ENCODE measurements around the gene GET4.

DNA sequence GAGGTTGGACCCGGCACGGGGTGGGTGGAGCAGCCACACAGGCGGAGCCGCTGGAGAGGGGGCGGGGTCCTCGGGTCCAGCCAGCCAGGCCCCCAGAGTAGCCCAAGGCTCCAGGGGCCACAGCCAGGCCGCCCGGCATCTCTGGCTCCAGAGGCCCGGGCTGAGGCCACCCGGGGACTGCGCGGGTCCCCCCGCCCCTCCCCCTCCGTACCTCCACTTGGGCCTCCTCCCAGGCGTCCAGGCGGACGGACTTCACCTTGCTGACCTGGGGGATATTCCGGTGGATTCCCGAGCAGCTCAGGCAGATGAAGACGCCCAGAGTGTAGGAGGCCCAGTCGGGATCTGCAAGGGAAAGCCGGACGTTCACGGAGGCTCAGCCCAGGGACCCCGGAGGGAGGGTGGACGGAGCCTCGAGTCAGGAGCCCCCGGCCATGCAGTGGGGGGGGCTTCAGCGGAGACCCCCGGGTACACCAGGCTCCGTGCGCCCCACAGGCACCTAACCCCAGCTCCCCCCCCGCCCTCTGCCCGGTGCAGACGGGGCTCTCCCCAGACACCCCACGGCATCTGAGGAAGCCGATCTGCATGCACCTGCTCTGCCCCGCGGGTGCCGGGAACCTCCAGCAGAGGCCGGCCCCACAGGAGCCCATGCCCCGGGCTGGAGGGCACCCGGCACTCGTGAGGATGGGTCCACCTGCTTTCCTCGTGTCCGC lies 59.0 kb downstream of the GET4 start:
- TF ChIP-seq EZH2 (IDR thresholded peaks at IDR 0.05; ENCODE audit: borderline replicate concordance, low read length) = no peak
- TF ChIP-seq, protein P1, sequence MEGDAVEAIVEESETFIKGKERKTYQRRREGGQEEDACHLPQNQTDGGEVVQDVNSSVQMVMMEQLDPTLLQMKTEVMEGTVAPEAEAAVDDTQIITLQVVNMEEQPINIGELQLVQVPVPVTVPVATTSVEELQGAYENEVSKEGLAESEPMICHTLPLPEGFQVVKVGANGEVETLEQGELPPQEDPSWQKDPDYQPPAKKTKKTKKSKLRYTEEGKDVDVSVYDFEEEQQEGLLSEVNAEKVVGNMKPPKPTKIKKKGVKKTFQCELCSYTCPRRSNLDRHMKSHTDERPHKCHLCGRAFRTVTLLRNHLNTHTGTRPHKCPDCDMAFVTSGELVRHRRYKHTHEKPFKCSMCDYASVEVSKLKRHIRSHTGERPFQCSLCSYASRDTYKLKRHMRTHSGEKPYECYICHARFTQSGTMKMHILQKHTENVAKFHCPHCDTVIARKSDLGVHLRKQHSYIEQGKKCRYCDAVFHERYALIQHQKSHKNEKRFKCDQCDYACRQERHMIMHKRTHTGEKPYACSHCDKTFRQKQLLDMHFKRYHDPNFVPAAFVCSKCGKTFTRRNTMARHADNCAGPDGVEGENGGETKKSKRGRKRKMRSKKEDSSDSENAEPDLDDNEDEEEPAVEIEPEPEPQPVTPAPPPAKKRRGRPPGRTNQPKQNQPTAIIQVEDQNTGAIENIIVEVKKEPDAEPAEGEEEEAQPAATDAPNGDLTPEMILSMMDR (IDR thresholded peaks at IDR 0.05; ENCODE audit: low read length) = no peak

Data from OCI-LY1 (cell line).